ENCODE measurements around the gene CFAP119. TPM values are rescaled to one million over a fixed set of nuclear protein-coding genes. Genes with fewer than 3 reads are reported as not detected.

Gene CFAP119
- polyA plus RNA-seq, 3 donors = 2.4 to 25.3 (median 3.5) TPM

GRCh38 chr16:30760001-30760559, 1.8 kb downstream of the CFAP119 start:
- peak overlapping the region; percentile 91 to 98 (median 98) for H3K27ac Mint-ChIP-seq
- H3K4me1 ChIP-seq (ENCODE audit: control insufficient read depth in 1 of 2, insufficient read depth in 2 of 2, low read length in 2 of 2) = peaks cover 48 to 60% of the 10 kb centered on the region in 2 donors

GRCh38 chr16:30758988-30759491, 2.8 kb downstream of the CFAP119 start:
- Histone ChIP-seq H3K27ac (ENCODE audit: low read depth in 1 of 2, low read length in 2 of 2) (peak overlapping the region; percentile 86 to 98), H3K4me2 (replicated peaks; ENCODE audit: extremely low read depth, low read length, poor library complexity, severe bottlenecking) (peak overlapping the region; percentile 59), H4K20me1 (ENCODE audit: insufficient read depth, low read length) (no peaks in the 10 kb centered on the region), H3K4me1 (ENCODE audit: control insufficient read depth in 1 of 2, insufficient read depth in 2 of 2, low read length in 2 of 2) (peaks cover 48 to 60% of the 10 kb centered on the region in 2 donors), H3K36me3 (replicated peaks in 1 of 2; ENCODE audit: control insufficient read depth in 1 of 2, insufficient read depth in 2 of 2, low read length in 2 of 2) (peaks cover 36 to 51% of the 10 kb centered on the region in 2 donors), H2AFZ (ENCODE audit: insufficient read depth, low read depth, low read length, poor library complexity, severe bottlenecking) (peak overlapping the region; percentile 86), H3K27me3 (ENCODE audit: control insufficient read depth in 2 of 2, insufficient read depth in 2 of 2, low read length in 2 of 2) (no peaks in the 10 kb centered on the region), H3K9me3 (replicated peaks in 1 of 2; ENCODE audit: control insufficient read depth in 1 of 2, insufficient read depth in 1 of 2, low read length in 2 of 2) (no peaks in the 10 kb centered on the region), H3K4me3 (replicated peaks in 1 of 3; ENCODE audit: low read depth in 2 of 3, low read length in 3 of 3) (peak overlapping the region in 2 of 3 experiments; percentile 0 to 94), H3K9ac (ENCODE audit: insufficient read depth, low read length, poor library complexity, severe bottlenecking) (peak overlapping the region; percentile 60), H3K79me2 (ENCODE audit: insufficient read depth, low read length) (peaks cover 44% of the 10 kb centered on the region)
- Mint-ChIP-seq H3K27me3 (ENCODE audit: low read depth in 3 of 3) (peaks cover 0 to 6% (median 0%) of the 10 kb centered on the region in 3 donors), H3K27ac (peak overlapping the region; percentile 91 to 98 (median 98)), H3K36me3 (peaks cover 43 to 63% of the 10 kb centered on the region in 2 donors), H3K4me1 (peaks cover 49% of the 10 kb centered on the region), H3K9me3 (no peaks in the 10 kb centered on the region), H3K4me3 (peak overlapping the region; percentile 68 to 86)
- peak; percentile 71 to 77 (median 76) for DNase-seq
- TF ChIP-seq CTCF (IDR thresholded peaks at IDR 0.05) = no peak
- WGBS (ENCODE audit: insufficient coverage) = 2% methylated on average over 6 of the region's 10 CpGs
- intact Hi-C loops (cut with micrococcal nuclease) = loop anchor here (5.0 kb wide), 2 partner anchors 37 to 767 kb away; no protein-coding TSS in a partner anchor

More at GRCh38 chr16:30760001-30760559, 1.8 kb downstream of the CFAP119 start:
- TF ChIP-seq CTCF (IDR thresholded peaks at IDR 0.05) = no peak
- peak in 2 of 3 donors; percentile 10 to 61 for DNase-seq
- H3K79me2 ChIP-seq (ENCODE audit: insufficient read depth, low read length) = peaks cover 54% of the 10 kb centered on the region
- H4K20me1 ChIP-seq (ENCODE audit: insufficient read depth, low read length) = no peaks in the 10 kb centered on the region
- H3K4me3 ChIP-seq (replicated peaks in 1 of 3; ENCODE audit: low read depth in 2 of 3, low read length in 3 of 3) = peak overlapping the region in 1 of 3 experiments; percentile 94
- peak overlapping the region; percentile 86 to 98 for H3K27ac ChIP-seq (ENCODE audit: low read depth in 1 of 2, low read length in 2 of 2)
- Mint-ChIP-seq H3K27me3 (ENCODE audit: low read depth in 3 of 3) (peaks cover 0 to 6% (median 0%) of the 10 kb centered on the region in 3 donors), H3K4me1 (peaks cover 49% of the 10 kb centered on the region), H3K9me3 (no peaks in the 10 kb centered on the region), H3K36me3 (peaks cover 44 to 63% of the 10 kb centered on the region in 2 donors), H3K4me3 (no peak overlapping the region)
- H3K9ac ChIP-seq (ENCODE audit: insufficient read depth, low read length, poor library complexity, severe bottlenecking) = no peak overlapping the region
- H3K4me2 ChIP-seq (replicated peaks; ENCODE audit: extremely low read depth, low read length, poor library complexity, severe bottlenecking) = peak overlapping the region; percentile 59
- WGBS (ENCODE audit: insufficient coverage) = 50% methylated on average over 1 of the region's 7 CpGs
- no peaks in the 10 kb centered on the region for H3K9me3 ChIP-seq (replicated peaks in 1 of 2; ENCODE audit: control insufficient read depth in 1 of 2, insufficient read depth in 1 of 2, low read length in 2 of 2)
- intact Hi-C loops (cut with micrococcal nuclease) = loop anchor here in 1 of 2 donors (5.0 to 10.0 kb wide), 3 partner anchors 47 to 165 kb away; partner anchors contain the start of genes FBRS and FBXL19
- H3K36me3 ChIP-seq (replicated peaks in 1 of 2; ENCODE audit: control insufficient read depth in 1 of 2, insufficient read depth in 2 of 2, low read length in 2 of 2) = peaks cover 38 to 51% of the 10 kb centered on the region in 2 donors
- H3K27me3 ChIP-seq (ENCODE audit: control insufficient read depth in 2 of 2, insufficient read depth in 2 of 2, low read length in 2 of 2) = no peaks in the 10 kb centered on the region
- H2AFZ ChIP-seq (ENCODE audit: insufficient read depth, low read depth, low read length, poor library complexity, severe bottlenecking) = peak overlapping the region; percentile 86
